H1 (cell line): ENCODE measurements around the gene SPACA4. TPM values are rescaled to one million over a fixed set of nuclear protein-coding genes. Genes with fewer than 3 reads are reported as not detected.

Experiments used
- BRCA1 ChIP-seq: IDR thresholded peaks from 2 replicates; pipeline ENCODE4 v1.6.1; 2012; ENCODE audit warnings: low read depth, low read length, improper control_type of control experiment
- CTBP2 ChIP-seq: IDR thresholded peaks from 2 replicates; pipeline ENCODE4 v1.7.0; 2011; ENCODE audit warnings: borderline replicate concordance, mild to moderate bottlenecking, moderate library complexity, mixed read lengths, low read length; ENCODE audit not compliant: insufficient read depth, insufficient read length
- POLR2A ChIP-seq, 2 experiments: IDR thresholded peaks; 1 replicate in 1 of 2; 2 replicates in 1 of 2; pipeline ENCODE4 v1.6.1; 2011; ENCODE audit warnings: low read depth in 2 of 2, low read length in 2 of 2, mild to moderate bottlenecking in 2 of 2; ENCODE audit errors: control extremely low read depth in 1 of 2
- POLR2AphosphoS5 ChIP-seq: IDR thresholded peaks from 2 replicates; pipeline ENCODE4 v1.6.1; 2011; ENCODE audit warnings: low read depth, low read length
- SP4 ChIP-seq: IDR thresholded peaks from 2 replicates; pipeline ENCODE4 v1.6.1; 2012; ENCODE audit warnings: low read length, inconsistent platforms
- TEAD4 ChIP-seq: IDR thresholded peaks from 2 replicates; pipeline ENCODE4 v1.6.1; 2012; ENCODE audit warnings: low read depth, low read length, inconsistent platforms, mixed read lengths
- polyA plus RNA-seq, 7 experiments: library from polyadenylated mRNA; depleted of rRNA in 3 of 7; stranded (reverse) in 5 of 7; unstranded in 2 of 7; fragments of >200 nt in 5 of 7; fragments of 200-250 nt in 2 of 7; gene quantifications; 1 replicate in 5 of 7; 2 replicates in 1 of 7; 4 replicates in 1 of 7; pipeline versions ENCODE4 v1.2.1 to v1.2.3, GENCODE V29; 2011 to 2013; ENCODE audit warnings: missing spikeins in 2 of 7, mixed read lengths in 2 of 7
- total RNA-seq: library from RNA; stranded (reverse); fragmentation: NEBNext Ultra II Directional; extraction: Animal tissue kit (Norgen Biotek cat#: 25700); gene quantifications from 2 replicates; pipeline ENCODE4 v1.2.1, GENCODE V29; 2021
- TF ChIP-seq, protein P1 (sequence below): fragments of 300-600 bp; sonication (generic); IDR thresholded peaks from 2 replicates; pipeline ENCODE4 v1.7.1; 2012; ENCODE audit warnings: low read length, moderate library complexity, mild to moderate bottlenecking, inconsistent platforms; ENCODE audit not compliant: insufficient replicate concordance

Gene SPACA4
- total and polyA plus RNA-seq, 2 of the 8 experiments (the other 6 are each of a cell fraction or from before 2014, with no cell fraction given): not detected

DNA sequence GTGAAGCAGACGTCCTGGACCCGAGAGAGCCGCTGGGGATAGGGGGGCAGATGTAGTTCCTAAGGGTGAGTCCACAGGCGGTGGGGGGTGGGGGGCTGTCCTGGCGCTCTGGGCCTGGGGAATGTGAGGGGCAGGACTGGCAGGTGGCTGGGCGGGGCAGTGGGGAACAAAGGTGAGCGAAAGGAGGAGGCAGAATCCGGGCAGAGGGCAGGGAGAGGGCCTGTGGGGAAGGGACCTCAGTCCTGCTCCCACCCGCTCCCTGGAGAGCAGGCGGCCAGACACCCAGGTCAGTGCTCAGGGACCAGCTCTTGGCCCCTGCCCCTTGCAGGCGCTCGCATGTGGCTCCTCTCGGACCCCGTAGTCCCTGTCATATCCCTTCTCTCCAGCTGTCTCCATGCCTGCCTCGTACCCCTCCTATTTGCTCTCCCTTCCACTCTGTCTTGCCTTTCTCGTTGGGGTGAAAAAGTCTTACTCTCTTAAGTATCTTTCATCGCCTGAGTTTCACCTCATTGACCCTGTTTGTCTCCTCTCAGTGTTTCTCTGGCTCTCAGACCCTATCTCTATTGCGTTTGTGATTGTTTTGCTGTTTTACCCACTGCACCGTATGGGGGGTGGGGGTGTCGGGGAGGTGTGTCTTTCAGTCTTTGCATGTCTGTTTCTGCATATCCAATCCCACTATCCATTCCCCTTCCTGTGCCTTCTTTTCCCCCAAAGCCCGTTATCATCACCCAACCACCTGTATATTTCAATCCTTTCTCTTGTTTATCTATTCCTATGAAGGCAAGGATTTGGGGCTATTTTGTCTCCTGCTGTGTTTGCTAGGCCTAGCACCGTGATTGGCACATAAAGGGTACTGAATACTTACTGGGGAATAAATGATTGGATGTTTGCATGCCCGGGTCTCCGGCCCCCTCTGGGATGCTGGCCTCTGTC, 18.5 kb downstream of the SPACA4 start (continued):
- TF ChIP-seq, protein P1, sequence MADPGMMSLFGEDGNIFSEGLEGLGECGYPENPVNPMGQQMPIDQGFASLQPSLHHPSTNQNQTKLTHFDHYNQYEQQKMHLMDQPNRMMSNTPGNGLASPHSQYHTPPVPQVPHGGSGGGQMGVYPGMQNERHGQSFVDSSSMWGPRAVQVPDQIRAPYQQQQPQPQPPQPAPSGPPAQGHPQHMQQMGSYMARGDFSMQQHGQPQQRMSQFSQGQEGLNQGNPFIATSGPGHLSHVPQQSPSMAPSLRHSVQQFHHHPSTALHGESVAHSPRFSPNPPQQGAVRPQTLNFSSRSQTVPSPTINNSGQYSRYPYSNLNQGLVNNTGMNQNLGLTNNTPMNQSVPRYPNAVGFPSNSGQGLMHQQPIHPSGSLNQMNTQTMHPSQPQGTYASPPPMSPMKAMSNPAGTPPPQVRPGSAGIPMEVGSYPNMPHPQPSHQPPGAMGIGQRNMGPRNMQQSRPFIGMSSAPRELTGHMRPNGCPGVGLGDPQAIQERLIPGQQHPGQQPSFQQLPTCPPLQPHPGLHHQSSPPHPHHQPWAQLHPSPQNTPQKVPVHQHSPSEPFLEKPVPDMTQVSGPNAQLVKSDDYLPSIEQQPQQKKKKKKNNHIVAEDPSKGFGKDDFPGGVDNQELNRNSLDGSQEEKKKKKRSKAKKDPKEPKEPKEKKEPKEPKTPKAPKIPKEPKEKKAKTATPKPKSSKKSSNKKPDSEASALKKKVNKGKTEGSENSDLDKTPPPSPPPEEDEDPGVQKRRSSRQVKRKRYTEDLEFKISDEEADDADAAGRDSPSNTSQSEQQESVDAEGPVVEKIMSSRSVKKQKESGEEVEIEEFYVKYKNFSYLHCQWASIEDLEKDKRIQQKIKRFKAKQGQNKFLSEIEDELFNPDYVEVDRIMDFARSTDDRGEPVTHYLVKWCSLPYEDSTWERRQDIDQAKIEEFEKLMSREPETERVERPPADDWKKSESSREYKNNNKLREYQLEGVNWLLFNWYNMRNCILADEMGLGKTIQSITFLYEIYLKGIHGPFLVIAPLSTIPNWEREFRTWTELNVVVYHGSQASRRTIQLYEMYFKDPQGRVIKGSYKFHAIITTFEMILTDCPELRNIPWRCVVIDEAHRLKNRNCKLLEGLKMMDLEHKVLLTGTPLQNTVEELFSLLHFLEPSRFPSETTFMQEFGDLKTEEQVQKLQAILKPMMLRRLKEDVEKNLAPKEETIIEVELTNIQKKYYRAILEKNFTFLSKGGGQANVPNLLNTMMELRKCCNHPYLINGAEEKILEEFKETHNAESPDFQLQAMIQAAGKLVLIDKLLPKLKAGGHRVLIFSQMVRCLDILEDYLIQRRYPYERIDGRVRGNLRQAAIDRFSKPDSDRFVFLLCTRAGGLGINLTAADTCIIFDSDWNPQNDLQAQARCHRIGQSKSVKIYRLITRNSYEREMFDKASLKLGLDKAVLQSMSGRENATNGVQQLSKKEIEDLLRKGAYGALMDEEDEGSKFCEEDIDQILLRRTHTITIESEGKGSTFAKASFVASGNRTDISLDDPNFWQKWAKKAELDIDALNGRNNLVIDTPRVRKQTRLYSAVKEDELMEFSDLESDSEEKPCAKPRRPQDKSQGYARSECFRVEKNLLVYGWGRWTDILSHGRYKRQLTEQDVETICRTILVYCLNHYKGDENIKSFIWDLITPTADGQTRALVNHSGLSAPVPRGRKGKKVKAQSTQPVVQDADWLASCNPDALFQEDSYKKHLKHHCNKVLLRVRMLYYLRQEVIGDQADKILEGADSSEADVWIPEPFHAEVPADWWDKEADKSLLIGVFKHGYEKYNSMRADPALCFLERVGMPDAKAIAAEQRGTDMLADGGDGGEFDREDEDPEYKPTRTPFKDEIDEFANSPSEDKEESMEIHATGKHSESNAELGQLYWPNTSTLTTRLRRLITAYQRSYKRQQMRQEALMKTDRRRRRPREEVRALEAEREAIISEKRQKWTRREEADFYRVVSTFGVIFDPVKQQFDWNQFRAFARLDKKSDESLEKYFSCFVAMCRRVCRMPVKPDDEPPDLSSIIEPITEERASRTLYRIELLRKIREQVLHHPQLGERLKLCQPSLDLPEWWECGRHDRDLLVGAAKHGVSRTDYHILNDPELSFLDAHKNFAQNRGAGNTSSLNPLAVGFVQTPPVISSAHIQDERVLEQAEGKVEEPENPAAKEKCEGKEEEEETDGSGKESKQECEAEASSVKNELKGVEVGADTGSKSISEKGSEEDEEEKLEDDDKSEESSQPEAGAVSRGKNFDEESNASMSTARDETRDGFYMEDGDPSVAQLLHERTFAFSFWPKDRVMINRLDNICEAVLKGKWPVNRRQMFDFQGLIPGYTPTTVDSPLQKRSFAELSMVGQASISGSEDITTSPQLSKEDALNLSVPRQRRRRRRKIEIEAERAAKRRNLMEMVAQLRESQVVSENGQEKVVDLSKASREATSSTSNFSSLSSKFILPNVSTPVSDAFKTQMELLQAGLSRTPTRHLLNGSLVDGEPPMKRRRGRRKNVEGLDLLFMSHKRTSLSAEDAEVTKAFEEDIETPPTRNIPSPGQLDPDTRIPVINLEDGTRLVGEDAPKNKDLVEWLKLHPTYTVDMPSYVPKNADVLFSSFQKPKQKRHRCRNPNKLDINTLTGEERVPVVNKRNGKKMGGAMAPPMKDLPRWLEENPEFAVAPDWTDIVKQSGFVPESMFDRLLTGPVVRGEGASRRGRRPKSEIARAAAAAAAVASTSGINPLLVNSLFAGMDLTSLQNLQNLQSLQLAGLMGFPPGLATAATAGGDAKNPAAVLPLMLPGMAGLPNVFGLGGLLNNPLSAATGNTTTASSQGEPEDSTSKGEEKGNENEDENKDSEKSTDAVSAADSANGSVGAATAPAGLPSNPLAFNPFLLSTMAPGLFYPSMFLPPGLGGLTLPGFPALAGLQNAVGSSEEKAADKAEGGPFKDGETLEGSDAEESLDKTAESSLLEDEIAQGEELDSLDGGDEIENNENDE: no peak
- TF ChIP-seq POLR2AphosphoS5 (peak; percentile 80), POLR2A (IDR thresholded peaks at IDR 0.05; ENCODE audit: control extremely low read depth in 1 of 2, low read depth in 2 of 2, low read length in 2 of 2) (peak in 1 of 2 experiments; percentile 78; a peak in 1 of 3 replicates), BRCA1 (no peak), TEAD4 (0 out of 2 replicates have a peak, but pooled peaks have one; percentile 18), SP4 (no peak), CTBP2 (no peak)
